ENCODE measurements around the gene ELAVL2. TPM values are rescaled to one million over a fixed set of nuclear protein-coding genes. Genes with fewer than 3 reads are reported as not detected.
"Not testable (repeated sequence)": the region's sequence is repeated elsewhere in the genome, so short reads cannot be mapped to it uniquely, and the experiment has no call there.

Gene ELAVL2
- total RNA-seq, 4 donors from 2014 or later: 0.15 to 4.4 TPM; not detected in 2

DNA sequence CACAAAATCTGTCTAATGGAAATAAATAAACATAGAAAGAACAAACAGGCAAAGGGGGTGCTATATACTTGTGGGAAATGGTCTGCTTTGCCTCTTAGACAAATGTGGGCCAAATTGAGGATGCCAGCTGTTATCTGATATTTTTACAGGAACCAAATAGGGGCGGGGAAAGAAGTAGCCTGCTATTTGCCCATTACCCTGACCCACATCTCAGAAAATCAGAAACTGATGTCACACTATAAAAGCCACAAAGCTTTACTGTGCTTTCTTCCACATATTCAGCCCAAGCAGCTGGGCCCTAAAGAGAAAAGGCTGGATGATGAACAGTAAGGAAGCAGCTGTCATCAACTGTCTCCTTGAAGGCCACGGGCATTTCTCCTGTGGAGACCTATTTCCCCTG lies 97.3 kb downstream of the ELAVL2 start:
- Histone ChIP-seq H3K4me3 (no peak overlapping the region), H3K27ac (no peak overlapping the region), H3K4me1 (no peaks in the 10 kb centered on the region), H3K9me3 (no peaks in the 10 kb centered on the region), H3K27me3 (no peaks in the 10 kb centered on the region), H3K36me3 (no peaks in the 10 kb centered on the region)
- no peak for DNase-seq
- no peak for TF ChIP-seq POLR2A (IDR thresholded peaks at IDR 0.05)
- TF ChIP-seq, protein P1, sequence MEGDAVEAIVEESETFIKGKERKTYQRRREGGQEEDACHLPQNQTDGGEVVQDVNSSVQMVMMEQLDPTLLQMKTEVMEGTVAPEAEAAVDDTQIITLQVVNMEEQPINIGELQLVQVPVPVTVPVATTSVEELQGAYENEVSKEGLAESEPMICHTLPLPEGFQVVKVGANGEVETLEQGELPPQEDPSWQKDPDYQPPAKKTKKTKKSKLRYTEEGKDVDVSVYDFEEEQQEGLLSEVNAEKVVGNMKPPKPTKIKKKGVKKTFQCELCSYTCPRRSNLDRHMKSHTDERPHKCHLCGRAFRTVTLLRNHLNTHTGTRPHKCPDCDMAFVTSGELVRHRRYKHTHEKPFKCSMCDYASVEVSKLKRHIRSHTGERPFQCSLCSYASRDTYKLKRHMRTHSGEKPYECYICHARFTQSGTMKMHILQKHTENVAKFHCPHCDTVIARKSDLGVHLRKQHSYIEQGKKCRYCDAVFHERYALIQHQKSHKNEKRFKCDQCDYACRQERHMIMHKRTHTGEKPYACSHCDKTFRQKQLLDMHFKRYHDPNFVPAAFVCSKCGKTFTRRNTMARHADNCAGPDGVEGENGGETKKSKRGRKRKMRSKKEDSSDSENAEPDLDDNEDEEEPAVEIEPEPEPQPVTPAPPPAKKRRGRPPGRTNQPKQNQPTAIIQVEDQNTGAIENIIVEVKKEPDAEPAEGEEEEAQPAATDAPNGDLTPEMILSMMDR (IDR thresholded peaks at IDR 0.05): no peak
- intact Hi-C loops (cut with DNase I; ENCODE audit: low total_unique reads): no loop called here

DNA sequence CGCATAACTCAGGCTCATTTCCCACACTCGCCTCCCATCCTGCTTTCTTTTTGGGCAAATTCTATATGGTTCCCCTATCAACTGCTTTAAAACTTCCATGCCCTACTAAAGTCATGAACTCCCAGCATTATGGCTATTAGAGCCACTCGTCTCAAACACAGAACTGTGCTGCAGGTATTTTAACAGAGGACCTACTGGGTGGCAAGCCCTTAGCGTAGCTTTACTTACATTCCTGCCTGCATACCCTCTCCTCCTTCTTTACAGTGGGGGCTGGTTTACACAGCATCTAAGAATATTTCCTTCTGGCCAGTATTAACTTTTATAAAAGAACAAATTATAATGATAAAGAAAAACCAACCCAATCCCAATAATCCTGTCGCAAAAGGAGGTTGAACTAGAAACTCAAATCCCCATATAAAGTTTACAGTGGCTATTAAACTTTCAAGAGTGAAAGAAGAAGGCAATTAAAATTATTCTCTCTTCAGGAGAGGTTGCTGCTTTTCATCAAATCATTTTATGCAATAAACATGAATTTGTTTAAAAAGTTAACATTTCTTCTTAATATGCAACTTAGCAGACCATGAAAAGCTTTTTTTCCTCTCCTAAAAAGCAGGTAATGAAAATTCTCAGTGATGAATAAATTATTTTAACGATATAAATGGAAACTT lies 100.6 kb downstream of the ELAVL2 start:
- Histone ChIP-seq H3K36me3 (no peaks in the 10 kb centered on the region), H3K27ac (no peak overlapping the region), H3K4me3 (no peak overlapping the region), H3K9me3 (no peaks in the 10 kb centered on the region), H3K4me1 (no peaks in the 10 kb centered on the region), H3K27me3 (no peaks in the 10 kb centered on the region)
- intact Hi-C loops (cut with DNase I; ENCODE audit: low total_unique reads): no loop called here
- DNase-seq: no peak
- TF ChIP-seq, protein P1 (IDR thresholded peaks at IDR 0.05): no peak
- TF ChIP-seq POLR2A (IDR thresholded peaks at IDR 0.05): no peak

DNA sequence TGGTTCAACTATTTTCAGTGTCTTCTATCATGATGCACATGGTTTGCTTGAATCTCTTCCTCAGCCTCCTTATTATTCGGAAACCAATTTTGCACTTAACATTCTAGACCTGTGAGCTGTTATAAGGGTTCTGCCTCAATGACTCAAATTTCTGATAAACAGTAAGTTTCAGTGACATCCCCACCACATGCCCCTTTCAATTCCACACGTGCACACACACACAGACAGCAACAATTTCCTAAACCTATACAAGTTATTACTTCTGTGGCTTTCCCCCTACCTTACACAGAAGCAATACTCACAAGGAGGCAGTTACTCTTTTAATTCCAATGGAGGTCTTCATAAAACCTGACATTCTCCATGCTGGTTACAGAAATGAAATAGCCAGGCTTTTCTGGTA lies 102.4 kb downstream of the ELAVL2 start:
- TF ChIP-seq, protein P1 (IDR thresholded peaks at IDR 0.05): no peak
- TF ChIP-seq POLR2A (IDR thresholded peaks at IDR 0.05): no peak
- intact Hi-C loops (cut with DNase I; ENCODE audit: low total_unique reads): no loop called here

DNA sequence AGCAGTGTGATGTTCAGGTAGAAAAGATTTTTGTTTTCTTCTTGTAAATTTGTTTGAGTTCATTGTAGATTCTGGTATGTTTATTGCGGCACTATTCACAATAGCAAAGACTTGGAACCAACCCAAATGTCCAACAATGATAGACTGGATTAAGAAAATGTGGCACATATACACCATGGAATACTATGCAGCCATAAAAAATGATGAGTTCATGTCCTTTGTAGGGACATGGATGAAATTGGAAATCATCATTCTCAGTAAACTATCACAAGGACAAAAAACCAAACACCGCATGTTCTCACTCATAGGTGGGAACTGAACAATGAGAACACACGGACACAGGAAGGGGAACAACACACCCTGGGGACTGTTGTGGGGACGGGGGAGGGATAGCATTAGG lies 103.0 kb downstream of the ELAVL2 start:
- H3K9me3 ChIP-seq; H3K27me3 ChIP-seq; DNase-seq; H3K27ac ChIP-seq; H3K4me1 ChIP-seq; H3K36me3 ChIP-seq; intact Hi-C loops (cut with DNase I; ENCODE audit: low total_unique reads); H3K4me3 ChIP-seq: not testable (repeated sequence)

More for the DNA sequence above, 102.4 kb downstream of the ELAVL2 start:
- H3K4me1 ChIP-seq: no peaks in the 10 kb centered on the region
- H3K9me3 ChIP-seq: no peaks in the 10 kb centered on the region
- no peak for DNase-seq
- H3K27ac ChIP-seq: no peak overlapping the region
- H3K4me3 ChIP-seq: no peak overlapping the region
- no peaks in the 10 kb centered on the region for H3K27me3 ChIP-seq
- H3K36me3 ChIP-seq: no peaks in the 10 kb centered on the region

DNA sequence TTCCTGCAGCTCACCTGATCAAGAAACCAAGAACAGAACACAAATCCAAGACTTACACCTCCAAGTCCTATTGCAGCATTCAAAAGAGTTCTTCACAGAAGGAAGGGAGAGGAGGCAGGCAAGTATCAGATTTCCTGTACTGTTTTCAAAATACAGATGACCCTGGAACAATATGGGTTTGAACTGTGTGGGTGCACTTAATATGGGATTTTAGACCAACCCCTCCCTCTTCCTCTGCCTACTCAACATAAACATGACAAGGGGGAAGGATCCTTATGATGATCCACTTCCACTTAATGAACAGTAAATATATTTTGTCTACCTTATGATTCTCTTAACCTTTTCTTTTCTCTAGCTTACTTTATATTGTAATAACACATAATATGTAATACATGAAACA lies 104.6 kb downstream of the ELAVL2 start:
- intact Hi-C loops (cut with DNase I; ENCODE audit: low total_unique reads): no loop called here

More for the DNA sequence above, 104.6 kb downstream of the ELAVL2 start:
- no peaks in the 10 kb centered on the region for H3K27me3 ChIP-seq
- H3K9me3 ChIP-seq: no peaks in the 10 kb centered on the region
- H3K36me3 ChIP-seq: no peaks in the 10 kb centered on the region
- no peak for DNase-seq
- no peaks in the 10 kb centered on the region for H3K4me1 ChIP-seq
- H3K27ac ChIP-seq: no peak overlapping the region
- H3K4me3 ChIP-seq: no peak overlapping the region
- no peak for TF ChIP-seq POLR2A (IDR thresholded peaks at IDR 0.05)
- TF ChIP-seq, protein P1 (IDR thresholded peaks at IDR 0.05): no peak
